CD14-positive monocyte (primary cell): ENCODE data around the gene C20orf144. TPM values are rescaled to one million over a fixed set of nuclear protein-coding genes. Genes with fewer than 3 reads are reported as not detected.

ENCODE experiments used
- DNase-seq, 3 donors: peaks; one replicate each; pipeline ENCODE4 v3.0.0-alpha.2; 2011 to 2022
- H2AFZ ChIP-seq: 2 replicates; pipeline ENCODE4 v1.6.0; 2012; ENCODE audit warnings: mild to moderate bottlenecking, low read depth, low read length, inconsistent platforms; ENCODE audit not compliant: insufficient read depth, poor library complexity, severe bottlenecking
- H3K27ac ChIP-seq, 2 donors: 1 replicate in 1 of 2; 2 replicates in 1 of 2; pipeline ENCODE4 v1.5.1; 2012 to 2013; ENCODE audit warnings: low read length in 2 of 2, control low read depth in 1 of 2, inconsistent platforms in 1 of 2, low read depth in 1 of 2, mild to moderate bottlenecking in 1 of 2
- H3K27me3 ChIP-seq, 2 donors: one replicate each; pipeline versions ENCODE4 v1.6.0 to v1.6.1; 2011 to 2013; ENCODE audit warnings: low read length in 2 of 2; ENCODE audit not compliant: control insufficient read depth in 2 of 2, insufficient read depth in 2 of 2
- H3K36me3 ChIP-seq, 2 donors: replicated peaks in 1 of 2; 1 replicate in 1 of 2; 2 replicates in 1 of 2; pipeline versions ENCODE4 v1.5.1 to v1.6.1; 2012 to 2013; ENCODE audit warnings: low read length in 2 of 2, control low read depth in 1 of 2, inconsistent platforms in 1 of 2, mild to moderate bottlenecking in 1 of 2; ENCODE audit not compliant: insufficient read depth in 2 of 2, control insufficient read depth in 1 of 2
- H3K4me1 ChIP-seq, 2 donors: 1 replicate in 1 of 2; 2 replicates in 1 of 2; pipeline versions ENCODE4 v1.5.1 to v1.6.1; 2012 to 2013; ENCODE audit warnings: low read length in 2 of 2, control low read depth in 1 of 2, inconsistent platforms in 1 of 2, mild to moderate bottlenecking in 1 of 2, moderate library complexity in 1 of 2; ENCODE audit not compliant: insufficient read depth in 2 of 2, control insufficient read depth in 1 of 2
- H3K4me2 ChIP-seq: replicated peaks from 2 replicates; pipeline ENCODE3; 2012; ENCODE audit warnings: low read length, moderate library complexity, mild to moderate bottlenecking; ENCODE audit not compliant: poor library complexity, severe bottlenecking; ENCODE audit errors: extremely low read depth
- H3K4me3 ChIP-seq, 3 experiments: fragments of 200-600 bp in 1 of 3; sonication (generic) in 1 of 3; replicated peaks in 1 of 3; 1 replicate in 2 of 3; 2 replicates in 1 of 3; pipeline ENCODE4 v1.5.1; 2011 to 2013; ENCODE audit warnings: low read length in 3 of 3, mild to moderate bottlenecking in 3 of 3, control low read depth in 2 of 3, low read depth in 2 of 3, inconsistent platforms in 1 of 3, moderate library complexity in 1 of 3
- H3K79me2 ChIP-seq: 2 replicates; pipeline ENCODE4 v1.6.0; 2012; ENCODE audit warnings: mild to moderate bottlenecking, control low read depth, inconsistent platforms, low read length, moderate library complexity; ENCODE audit not compliant: insufficient read depth
- H3K9ac ChIP-seq: 2 replicates; pipeline ENCODE4 v1.6.0; 2017; ENCODE audit warnings: low read length, mild to moderate bottlenecking; ENCODE audit not compliant: insufficient read depth, poor library complexity, severe bottlenecking
- H3K9me3 ChIP-seq, 2 donors: replicated peaks in 1 of 2; 1 replicate in 1 of 2; 2 replicates in 1 of 2; pipeline versions ENCODE4 v1.5.1 to v1.6.1; 2012 to 2013; ENCODE audit warnings: low read length in 2 of 2, control low read depth in 1 of 2; ENCODE audit not compliant: control insufficient read depth in 1 of 2, insufficient read depth in 1 of 2
- H4K20me1 ChIP-seq: 2 replicates; pipeline ENCODE4 v1.6.0; 2012; ENCODE audit warnings: mild to moderate bottlenecking, low read length, control low read depth, moderate library complexity; ENCODE audit not compliant: insufficient read depth
- H3K27ac Mint-ChIP-seq, 7 donors: one replicate each; pipeline ENCODE4 v1.8.0; 2020; ENCODE audit warnings: mild to moderate bottlenecking in 7 of 7, mixed read lengths in 7 of 7, moderate library complexity in 6 of 7, inconsistent platforms in 2 of 7
- H3K27me3 Mint-ChIP-seq, 3 donors: one replicate each; pipeline ENCODE4 v1.8.0; 2021 to 2022; ENCODE audit warnings: low read depth in 3 of 3, mild to moderate bottlenecking in 3 of 3, mixed read lengths in 3 of 3, moderate library complexity in 3 of 3, inconsistent platforms in 1 of 3
- H3K36me3 Mint-ChIP-seq, 2 donors: one replicate each; pipeline ENCODE4 v1.8.0; 2020; ENCODE audit warnings: mixed read lengths in 2 of 2, inconsistent platforms in 1 of 2, mild to moderate bottlenecking in 1 of 2
- H3K4me1 Mint-ChIP-seq: one replicate; pipeline ENCODE4 v1.8.0; 2020; ENCODE audit warnings: mild to moderate bottlenecking, mixed read lengths
- H3K4me3 Mint-ChIP-seq, 2 donors: one replicate each; pipeline ENCODE4 v1.8.0; 2020; ENCODE audit warnings: mild to moderate bottlenecking in 2 of 2, mixed read lengths in 2 of 2, moderate library complexity in 1 of 2
- H3K9me3 Mint-ChIP-seq, 7 donors: one replicate each; pipeline ENCODE4 v1.8.0; 2020 to 2022; ENCODE audit warnings: mixed read lengths in 7 of 7, mild to moderate bottlenecking in 6 of 7, moderate library complexity in 6 of 7, inconsistent platforms in 2 of 7
- WGBS: methylation state at CpG from one replicate; pipeline ENCODE4 v1.1.5; 2013; ENCODE audit warnings: missing lambda C conversion rate; ENCODE audit not compliant: insufficient coverage; 5-methylcytosine and 5-hydroxymethylcytosine counted together
- intact Hi-C, 2 donors: fragments of 100-400 bp; cut with micrococcal nuclease; formaldehyde crosslinking; loops; one replicate each; pipeline versions ENCODE4 v1.15.0 to v1.15.1; 2023
- polyA plus RNA-seq, 3 donors: library from polyadenylated mRNA; depleted of rRNA in 1 of 3; unstranded in 2 of 3; stranded (reverse) in 1 of 3; fragments of 300-500 nt in 2 of 3; fragments of >200 nt in 1 of 3; fragmentation: Illumina TruSeq in 2 of 3; gene quantifications; 1 replicate in 2 of 3; 2 replicates in 1 of 3; pipeline ENCODE4 v1.2.3, GENCODE V29; 2012 to 2021
- TF ChIP-seq, protein P1 (sequence below): fragments of 200-600 bp; IDR thresholded peaks from one replicate; pipeline ENCODE4 v1.8.0; 2022; ENCODE audit warnings: antibody characterized with exemption, mild to moderate bottlenecking

The C20orf144 gene
- polyA plus RNA-seq, 3 donors = 0.13 TPM; not detected in 2

GRCh38 chr20:33668466-33669155, 6.5 kb downstream of the C20orf144 start:
- 94% methylated on average over 12 of the region's 13 CpGs for WGBS
- H3K4me1 Mint-ChIP-seq = peaks cover 37% of the 10 kb centered on the region

DNA sequence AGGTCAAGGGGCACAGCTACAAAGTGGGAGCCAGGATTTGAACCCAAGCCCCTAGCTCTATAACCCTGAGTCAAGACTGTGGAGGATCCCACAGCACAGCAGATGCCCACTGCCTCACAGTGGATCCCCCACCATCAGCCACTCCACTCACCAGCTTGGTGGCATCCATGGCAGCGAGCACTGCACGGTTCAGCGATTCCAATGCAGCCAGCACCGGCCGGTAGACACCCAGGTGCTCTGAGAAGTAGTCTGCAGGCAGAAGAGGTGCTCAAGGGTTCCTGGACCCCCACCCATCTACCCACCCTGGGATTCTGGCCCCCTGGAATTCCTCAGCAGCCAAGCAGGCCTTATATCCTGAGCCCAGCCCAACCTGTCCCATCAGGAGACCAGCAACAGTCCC, 7.1 kb downstream of the C20orf144 start:
- no peaks in the 10 kb centered on the region for H3K79me2 ChIP-seq
- no peaks in the 10 kb centered on the region for H3K36me3 ChIP-seq
- H3K4me3 ChIP-seq = no peak overlapping the region
- no peaks in the 10 kb centered on the region for H3K9me3 ChIP-seq
- Mint-ChIP-seq H3K27ac (no peak overlapping the region), H3K4me1 (peaks cover 37% of the 10 kb centered on the region), H3K27me3 (peaks cover 2 to 7% (median 2%) of the 10 kb centered on the region in 3 donors), H3K36me3 (peaks cover 5 to 11% of the 10 kb centered on the region in 2 donors), H3K9me3 (peaks cover 0 to 2% (median 0%) of the 10 kb centered on the region in 7 donors), H3K4me3 (no peak overlapping the region)
- H2AFZ ChIP-seq = no peak overlapping the region
- H3K4me2 ChIP-seq = no peak overlapping the region
- peaks cover 32 to 49% of the 10 kb centered on the region in 2 donors for H3K4me1 ChIP-seq
- no peaks in the 10 kb centered on the region for H3K27me3 ChIP-seq
- TF ChIP-seq, protein P1, sequence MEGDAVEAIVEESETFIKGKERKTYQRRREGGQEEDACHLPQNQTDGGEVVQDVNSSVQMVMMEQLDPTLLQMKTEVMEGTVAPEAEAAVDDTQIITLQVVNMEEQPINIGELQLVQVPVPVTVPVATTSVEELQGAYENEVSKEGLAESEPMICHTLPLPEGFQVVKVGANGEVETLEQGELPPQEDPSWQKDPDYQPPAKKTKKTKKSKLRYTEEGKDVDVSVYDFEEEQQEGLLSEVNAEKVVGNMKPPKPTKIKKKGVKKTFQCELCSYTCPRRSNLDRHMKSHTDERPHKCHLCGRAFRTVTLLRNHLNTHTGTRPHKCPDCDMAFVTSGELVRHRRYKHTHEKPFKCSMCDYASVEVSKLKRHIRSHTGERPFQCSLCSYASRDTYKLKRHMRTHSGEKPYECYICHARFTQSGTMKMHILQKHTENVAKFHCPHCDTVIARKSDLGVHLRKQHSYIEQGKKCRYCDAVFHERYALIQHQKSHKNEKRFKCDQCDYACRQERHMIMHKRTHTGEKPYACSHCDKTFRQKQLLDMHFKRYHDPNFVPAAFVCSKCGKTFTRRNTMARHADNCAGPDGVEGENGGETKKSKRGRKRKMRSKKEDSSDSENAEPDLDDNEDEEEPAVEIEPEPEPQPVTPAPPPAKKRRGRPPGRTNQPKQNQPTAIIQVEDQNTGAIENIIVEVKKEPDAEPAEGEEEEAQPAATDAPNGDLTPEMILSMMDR = no peak
- peaks cover 9% of the 10 kb centered on the region for H4K20me1 ChIP-seq
- H3K27ac ChIP-seq = no peak overlapping the region
- no CpG with 5 or more reads among the region's 5 CpGs for WGBS
- no peak overlapping the region for H3K9ac ChIP-seq
- intact Hi-C loops = loop anchor here (5.0 to 10.0 kb wide), 4 partner anchors 63 to 326 kb away; partner anchors contain the start of genes RALY (in 1 of the 2) and ZNF341 (in 1 of the 2)
- no peak for DNase-seq

More at GRCh38 chr20:33668466-33669155, 6.5 kb downstream of the C20orf144 start:
- Histone ChIP-seq H3K27ac (no peak overlapping the region), H3K9me3 (no peaks in the 10 kb centered on the region), H3K4me3 (peak overlapping the region in 1 of 3 experiments; percentile 85), H2AFZ (no peak overlapping the region), H3K9ac (no peak overlapping the region), H3K36me3 (no peaks in the 10 kb centered on the region), H3K79me2 (no peaks in the 10 kb centered on the region), H3K27me3 (no peaks in the 10 kb centered on the region), H3K4me1 (peaks cover 33 to 51% of the 10 kb centered on the region in 2 donors), H4K20me1 (peaks cover 9% of the 10 kb centered on the region), H3K4me2 (peak overlapping the region; percentile 94)
- intact Hi-C loops = loop anchor here (5.0 to 10.0 kb wide), 4 partner anchors 64 to 326 kb away; partner anchors contain the start of genes RALY (in 1 of the 2) and ZNF341 (in 1 of the 2)
- H3K27me3 Mint-ChIP-seq = peaks cover 2 to 7% (median 2%) of the 10 kb centered on the region in 3 donors
- no peak overlapping the region for H3K4me3 Mint-ChIP-seq
- TF ChIP-seq, protein P1 = no peak
- no peak for DNase-seq
- no peak overlapping the region for H3K27ac Mint-ChIP-seq
- peaks cover 5 to 11% of the 10 kb centered on the region in 2 donors for H3K36me3 Mint-ChIP-seq
- H3K9me3 Mint-ChIP-seq = peaks cover 0 to 2% (median 0%) of the 10 kb centered on the region in 7 donors
